ENCODE data around the gene RABL6.

DNA sequence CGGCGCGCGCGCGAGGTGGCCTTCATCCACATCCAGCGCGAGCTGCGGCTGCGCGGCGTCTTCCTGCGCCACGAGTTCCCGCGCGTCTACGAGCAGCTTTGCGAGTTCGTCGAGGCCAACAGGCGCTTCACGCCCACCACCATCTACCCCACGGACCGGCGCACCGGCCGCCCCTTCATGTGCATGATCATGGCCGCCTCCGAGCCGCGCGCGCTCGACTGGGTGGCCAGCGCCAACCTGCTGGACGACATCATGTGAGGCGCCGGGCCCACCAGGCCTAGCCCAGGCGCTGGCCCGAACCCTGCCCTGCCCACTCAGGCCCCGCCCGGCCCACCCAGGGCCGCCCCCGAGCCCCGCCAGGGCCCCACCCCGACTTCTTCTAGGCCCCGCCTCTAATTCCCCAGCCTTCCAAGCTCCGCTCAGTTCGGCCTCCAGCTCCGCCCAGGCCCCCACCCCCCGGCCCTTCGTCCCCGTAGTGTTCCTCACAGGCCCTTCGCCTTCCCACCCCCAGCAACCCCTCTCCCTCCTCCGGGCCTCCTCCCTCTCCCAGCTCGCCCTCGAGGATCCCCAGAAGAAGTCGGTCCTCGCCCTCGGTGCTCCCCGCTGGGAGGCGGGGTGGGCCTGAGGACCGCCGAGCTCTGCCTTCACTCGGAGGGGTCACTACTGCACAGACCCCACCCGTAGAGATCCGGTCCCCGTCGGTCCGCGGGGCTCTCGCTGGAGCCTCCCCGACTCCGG lies 39.5 kb downstream of the RABL6 start:
- no peak for TF ChIP-seq TAF1 (IDR thresholded peaks at IDR 0.05; ENCODE audit: borderline replicate concordance, insufficient read depth, low read length)
- no peak for TF ChIP-seq FOXP2 (optimal IDR thresholded peaks at IDR 0.05; ENCODE audit: borderline replicate concordance, extremely low read depth, extremely low read length, insufficient read depth)
- no peak for TF ChIP-seq REST (IDR thresholded peaks at IDR 0.05; ENCODE audit: insufficient read depth in 1 of 2, low read depth in 2 of 2, low read length in 2 of 2)
- no peak for TF ChIP-seq SIN3A (IDR thresholded peaks at IDR 0.05; ENCODE audit: borderline replicate concordance, insufficient read depth, low read length)

Data from PFSK-1 (cell line).